IPS-15b (cell line): ENCODE results near the gene IFI44.

Experiments
- H3K27me3 ChIP-seq: one replicate; pipeline ENCODE4 v1.6.1; 2013; ENCODE audit warnings: low read length; ENCODE audit not compliant: control insufficient read depth, insufficient read depth
- H3K36me3 ChIP-seq: one replicate; pipeline ENCODE4 v1.6.1; 2013; ENCODE audit warnings: low read length; ENCODE audit not compliant: control insufficient read depth, insufficient read depth
- H3K4me1 ChIP-seq: one replicate; pipeline ENCODE4 v1.6.1; 2013; ENCODE audit warnings: mild to moderate bottlenecking, low read length; ENCODE audit not compliant: control insufficient read depth, insufficient read depth
- H3K4me3 ChIP-seq: one replicate; pipeline ENCODE4 v1.5.1; 2013; ENCODE audit warnings: low read depth, low read length
- H3K9ac ChIP-seq: one replicate; pipeline ENCODE4 v1.6.1; 2013; ENCODE audit warnings: low read depth, mild to moderate bottlenecking, low read length
- H3K9me3 ChIP-seq: one replicate; pipeline ENCODE4 v1.6.1; 2013; ENCODE audit warnings: mild to moderate bottlenecking, low read length; ENCODE audit not compliant: control insufficient read depth, insufficient read depth

Gene IFI44

DNA sequence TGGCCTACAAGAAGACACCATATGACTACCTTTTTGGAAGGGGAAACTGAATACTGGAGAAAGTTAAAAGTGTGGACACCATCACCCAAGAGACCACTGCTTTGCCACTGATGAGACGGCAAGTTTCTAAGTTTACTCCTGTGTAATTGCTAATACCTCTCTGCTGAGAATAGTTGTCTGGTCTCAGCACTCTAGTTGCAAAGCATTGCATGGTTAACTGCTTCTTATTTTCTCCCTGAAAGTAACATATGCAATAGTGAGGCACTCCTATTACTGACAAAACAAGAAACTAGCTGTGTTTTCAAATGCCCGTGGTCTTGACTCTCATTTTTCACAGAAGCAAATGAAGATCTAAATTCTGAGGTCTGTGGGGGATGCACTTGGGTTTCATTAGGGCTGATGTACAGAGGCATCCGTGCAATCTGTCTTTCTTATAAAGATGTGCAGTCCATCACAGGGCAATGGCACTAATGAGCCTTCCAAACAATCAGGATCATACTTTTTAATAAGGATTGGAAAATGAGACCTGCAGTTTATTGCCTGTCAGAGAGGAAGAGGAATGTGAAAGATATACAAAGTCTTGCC is 62.9 kb downstream of the IFI44 start:
- Histone ChIP-seq H3K9me3 (no peaks in the 10 kb centered on the region), H3K27me3 (no peaks in the 10 kb centered on the region), H3K9ac (no peak overlapping the region), H3K4me1 (no peaks in the 10 kb centered on the region), H3K4me3 (no peak overlapping the region), H3K36me3 (no peaks in the 10 kb centered on the region)

DNA sequence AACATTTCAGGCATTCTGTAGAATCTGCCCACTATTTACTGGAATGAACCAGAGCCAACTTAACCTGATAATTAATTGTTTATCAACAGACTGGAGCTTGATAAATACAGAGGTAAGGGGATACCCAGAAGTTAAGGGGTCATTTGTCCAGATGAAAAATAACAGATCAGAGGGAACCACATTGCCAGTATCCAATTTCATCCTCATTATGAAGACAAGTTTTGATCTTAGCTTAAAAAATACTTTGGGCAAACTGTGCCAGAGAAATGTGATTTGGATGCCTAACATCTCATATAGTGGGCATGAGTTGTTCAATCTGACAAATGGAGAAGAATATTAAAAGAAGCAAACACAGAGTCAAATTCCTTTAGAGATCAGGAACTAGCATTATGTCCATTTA is 63.7 kb downstream of the IFI44 start:
- no peak overlapping the region for H3K9ac ChIP-seq
- H3K36me3 ChIP-seq, result no peaks in the 10 kb centered on the region
- no peaks in the 10 kb centered on the region for H3K9me3 ChIP-seq
- no peak overlapping the region for H3K4me3 ChIP-seq
- no peaks in the 10 kb centered on the region for H3K27me3 ChIP-seq
- no peaks in the 10 kb centered on the region for H3K4me1 ChIP-seq
